OCI-LY3 (cell line): Measurements from ENCODE around the gene LIPG.
"Not testable (repeated sequence)": the region's sequence is repeated elsewhere in the genome, so short reads cannot be mapped to it uniquely, and the experiment has no call there.

Experiments
- CTCF ChIP-seq: fragments of 200-600, 300-600 bp; sonication (generic); IDR thresholded peaks from 2 replicates; pipeline ENCODE4 v1.5.1; 2014; ENCODE audit warnings: antibody characterized with exemption, low read length, low read depth
- EZH2phosphoT487 ChIP-seq: fragments of 200-600 bp; shearing (Covaris generic); IDR thresholded peaks from 2 replicates; pipeline ENCODE4 v1.6.1; 2018; ENCODE audit warnings: antibody characterized with exemption, mixed run types, low read depth

- not testable (repeated sequence) for TF ChIP-seq CTCF, EZH2phosphoT487
These were observed 49.0 kb upstream of the LIPG start for GRCh38 chr18:49512876-49513275.
